ENCODE results near the gene SMG7. TPM values are rescaled to one million over a fixed set of nuclear protein-coding genes. Genes with fewer than 3 reads are reported as not detected.

SMG7 gene
- total and polyA plus RNA-seq, 10 of the 15 experiments (the other 5 are each of a cell fraction or from before 2014, with no cell fraction given) = 9.5 to 65.4 (median 42.7) TPM

DNA sequence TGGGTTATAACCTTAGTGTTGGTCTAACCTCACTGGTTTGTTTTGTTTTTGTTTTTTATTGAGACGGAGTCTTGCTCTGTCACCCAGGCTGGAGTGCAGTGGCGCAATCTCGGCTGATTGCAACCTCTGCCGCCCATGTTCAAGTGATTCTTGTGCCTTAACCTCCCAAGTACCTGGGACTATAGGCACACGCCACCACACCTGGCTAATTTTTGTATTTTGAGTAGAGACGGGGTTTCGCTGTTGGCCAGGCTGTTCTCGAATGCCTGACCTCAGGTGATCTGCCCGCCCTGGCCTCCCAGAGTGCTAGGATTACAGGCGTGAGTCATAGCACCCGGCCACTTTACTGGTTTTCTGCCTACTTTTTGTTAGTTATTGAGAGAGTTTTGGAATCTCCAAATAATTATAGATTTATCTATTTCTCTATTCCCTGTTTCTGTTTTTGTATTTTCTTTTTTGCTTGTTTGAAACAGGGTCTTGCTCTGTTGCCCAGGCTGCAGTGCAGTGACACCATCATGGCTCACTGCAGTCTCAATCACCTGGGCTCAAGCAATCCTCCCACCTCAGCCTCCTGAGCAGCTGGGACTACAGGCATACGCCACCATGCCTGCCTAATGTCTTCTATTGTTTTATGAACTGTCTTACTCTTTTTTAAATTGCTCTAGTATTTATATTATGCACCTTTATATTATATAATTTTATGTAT, 21.4 kb downstream of the SMG7 start:
- RAD21 ChIA-PET (ENCODE audit: unreplicated experiment) = interaction anchor here (0.7 kb wide), 2 partner anchors 16 to 93 kb away, joined by 4 read pairs; no protein-coding TSS in a partner anchor
- DNase-seq (ENCODE audit: low read depth, low spot score) = no peak
- Histone ChIP-seq H3K27ac (ENCODE audit: control insufficient read depth, insufficient read depth) (no peak overlapping the region), H3K9me3 (replicated peaks; ENCODE audit: control insufficient read depth, insufficient read depth, low read length) (no peaks in the 10 kb centered on the region), H4K20me1 (ENCODE audit: control insufficient read depth, insufficient read depth) (peaks cover 8% of the 10 kb centered on the region), H3K4me1 (ENCODE audit: control insufficient read depth, insufficient read depth, low read length) (peaks cover 9% of the 10 kb centered on the region), H3K36me3 (ENCODE audit: control insufficient read depth in 2 of 2, insufficient read depth in 2 of 2, low read length in 1 of 2) (peaks cover 0 to 5% of the 10 kb centered on the region in 2 experiments; a peak in 1 of 4 replicates), H3K27me3 (replicated peaks in 1 of 2; ENCODE audit: control insufficient read depth in 2 of 2, insufficient read depth in 2 of 2, low read length in 1 of 2) (no peaks in the 10 kb centered on the region), H3K4me2 (ENCODE audit: control insufficient read depth, insufficient read depth) (no peak overlapping the region), H3K9ac (ENCODE audit: control insufficient read depth, insufficient read depth, low read length) (no peak overlapping the region), H3K79me2 (ENCODE audit: control insufficient read depth, insufficient read depth, low read length) (peaks cover 86% of the 10 kb centered on the region), H3K4me3 (no peak overlapping the region), H2AFZ (ENCODE audit: control insufficient read depth, low read depth, low read length) (no peak overlapping the region)
- no peak for FAIRE-seq
- intact Hi-C loops (cut with micrococcal nuclease; ENCODE audit: unreplicated experiment) (loop anchor here (1.0 kb wide), 1 partner anchor 23 kb away; no protein-coding TSS in a partner anchor), in situ Hi-C loops (cut with MboI) (no loop called here)
- 90% methylated on average over 12 of the region's 12 CpGs for WGBS (ENCODE audit: insufficient coverage, insufficient replicate concordance, low lambda C conversion rate, missing lambda C conversion rate)
- no peak; the same call in 2 of the 3 replicates for ATAC-seq
- SMC1A ChIA-PET (ENCODE audit: uncharacterized antibody, unreplicated experiment) = interaction anchor here (0.7 to 9.6 kb wide), 4 partner anchors 15 to 86 kb away, joined by 3 to 69 read pairs (median 8); no protein-coding TSS in a partner anchor
- POLR2A ChIA-PET = interaction anchor here (0.6 to 1.4 kb wide), 5 partner anchors 16 to 1725 kb away, joined by 3 to 9 read pairs (median 3); no protein-coding TSS in a partner anchor
- CTCF ChIA-PET = no interaction called here
- BruUV-seq (replicated peaks) = no TSS peak
- TF ChIP-seq NFYA (IDR thresholded peaks at IDR 0.05; ENCODE audit: borderline replicate concordance, low read depth, low read length) (no peak), BACH1 (IDR thresholded peaks at IDR 0.05; ENCODE audit: borderline replicate concordance) (no peak), NFYB (IDR thresholded peaks at IDR 0.05; ENCODE audit: insufficient read depth, low read depth, low read length) (no peak), CTCF (IDR thresholded peaks at IDR 0.05 in 2 of 3, conservative IDR thresholded peaks at IDR 0.05 in 1 of 3; ENCODE audit: control insufficient read depth in 2 of 3, extremely low read depth in 1 of 3, insufficient read depth in 1 of 3, low read depth in 3 of 3, low read length in 3 of 3) (no peak), RBBP5 (conservative IDR thresholded peaks at IDR 0.05) (no peak), CEBPZ (IDR thresholded peaks at IDR 0.05; ENCODE audit: low read depth, low read length) (no peak), ZNF622 (IDR thresholded peaks at IDR 0.05) (no peak), ZNF207 (IDR thresholded peaks at IDR 0.05; ENCODE audit: borderline replicate concordance) (no peak), PAX5 (IDR thresholded peaks at IDR 0.05; ENCODE audit: borderline replicate concordance, low read depth, low read length) (no peak)
- TF ChIP-seq, protein P1, sequence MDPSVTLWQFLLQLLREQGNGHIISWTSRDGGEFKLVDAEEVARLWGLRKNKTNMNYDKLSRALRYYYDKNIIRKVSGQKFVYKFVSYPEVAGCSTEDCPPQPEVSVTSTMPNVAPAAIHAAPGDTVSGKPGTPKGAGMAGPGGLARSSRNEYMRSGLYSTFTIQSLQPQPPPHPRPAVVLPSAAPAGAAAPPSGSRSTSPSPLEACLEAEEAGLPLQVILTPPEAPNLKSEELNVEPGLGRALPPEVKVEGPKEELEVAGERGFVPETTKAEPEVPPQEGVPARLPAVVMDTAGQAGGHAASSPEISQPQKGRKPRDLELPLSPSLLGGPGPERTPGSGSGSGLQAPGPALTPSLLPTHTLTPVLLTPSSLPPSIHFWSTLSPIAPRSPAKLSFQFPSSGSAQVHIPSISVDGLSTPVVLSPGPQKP (IDR thresholded peaks at IDR 0.05; ENCODE audit: low read depth, low read length) = no peak
- TF ChIP-seq, protein P2, sequence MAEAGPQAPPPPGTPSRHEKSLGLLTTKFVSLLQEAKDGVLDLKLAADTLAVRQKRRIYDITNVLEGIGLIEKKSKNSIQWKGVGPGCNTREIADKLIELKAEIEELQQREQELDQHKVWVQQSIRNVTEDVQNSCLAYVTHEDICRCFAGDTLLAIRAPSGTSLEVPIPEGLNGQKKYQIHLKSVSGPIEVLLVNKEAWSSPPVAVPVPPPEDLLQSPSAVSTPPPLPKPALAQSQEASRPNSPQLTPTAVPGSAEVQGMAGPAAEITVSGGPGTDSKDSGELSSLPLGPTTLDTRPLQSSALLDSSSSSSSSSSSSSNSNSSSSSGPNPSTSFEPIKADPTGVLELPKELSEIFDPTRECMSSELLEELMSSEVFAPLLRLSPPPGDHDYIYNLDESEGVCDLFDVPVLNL (IDR thresholded peaks at IDR 0.05; ENCODE audit: low read depth, low read length) = no peak

Data from GM12878 (cell line).